ENCODE results near the gene L1TD1.
"Not testable (repeated sequence)": the region's sequence is repeated elsewhere in the genome, so short reads cannot be mapped to it uniquely, and the experiment has no call there.

Gene L1TD1

GRCh38 chr1:62240651-62241370, 46.2 kb downstream of the L1TD1 start:
- Histone ChIP-seq H3K79me2 (ENCODE audit: control insufficient read depth, low read length) (no peaks in the 10 kb centered on the region), H3K4me3 (ENCODE audit: low read length) (no peak overlapping the region), H3K9me2 (replicated peaks; ENCODE audit: control insufficient read depth, low read length) (no peaks in the 10 kb centered on the region), H3K9me3 (ENCODE audit: control insufficient read depth, insufficient read depth, low read length) (no peaks in the 10 kb centered on the region), H3K4me2 (ENCODE audit: low read length) (no peak overlapping the region), H3K27me3 (ENCODE audit: control insufficient read depth, low read length) (no peaks in the 10 kb centered on the region), H3K36me3 (ENCODE audit: control insufficient read depth, low read length) (no peaks in the 10 kb centered on the region), H3F3A (ENCODE audit: control insufficient read depth, insufficient read depth) (no peaks in the 10 kb centered on the region), H3K4me1 (ENCODE audit: control insufficient read depth, low read length) (no peaks in the 10 kb centered on the region), H4K20me1 (ENCODE audit: control insufficient read depth, insufficient read depth, low read depth, low read length) (no peaks in the 10 kb centered on the region), H3K27ac (ENCODE audit: low read depth, low read length) (no peak overlapping the region)
- TF ChIP-seq CTCF (IDR thresholded peaks at IDR 0.05; ENCODE audit: low read depth, low read length, poor library complexity, severe bottlenecking): no peak
- no peak for TF ChIP-seq EZH2phosphoT487 (IDR thresholded peaks at IDR 0.05; ENCODE audit: borderline replicate concordance, low read length)

GRCh38 chr1:62241371-62242131, 46.9 kb downstream of the L1TD1 start:
- no peaks in the 10 kb centered on the region for H3K79me2 ChIP-seq (ENCODE audit: control insufficient read depth, low read length)
- no peaks in the 10 kb centered on the region for H3K9me2 ChIP-seq (replicated peaks; ENCODE audit: control insufficient read depth, low read length)
- no peak overlapping the region for H3K4me3 ChIP-seq (ENCODE audit: low read length)
- H3K9me3 ChIP-seq (ENCODE audit: control insufficient read depth, insufficient read depth, low read length): no peaks in the 10 kb centered on the region
- no peaks in the 10 kb centered on the region for H3K4me1 ChIP-seq (ENCODE audit: control insufficient read depth, low read length)
- TF ChIP-seq CTCF (IDR thresholded peaks at IDR 0.05; ENCODE audit: low read depth, low read length, poor library complexity, severe bottlenecking) (no peak), EZH2phosphoT487 (IDR thresholded peaks at IDR 0.05; ENCODE audit: borderline replicate concordance, low read length) (no peak)
- H3K36me3 ChIP-seq (ENCODE audit: control insufficient read depth, low read length): no peaks in the 10 kb centered on the region
- H3K27ac ChIP-seq (ENCODE audit: low read depth, low read length): no peak overlapping the region
- H4K20me1 ChIP-seq (ENCODE audit: control insufficient read depth, insufficient read depth, low read depth, low read length): no peaks in the 10 kb centered on the region
- no peaks in the 10 kb centered on the region for H3K27me3 ChIP-seq (ENCODE audit: control insufficient read depth, low read length)
- no peaks in the 10 kb centered on the region for H3F3A ChIP-seq (ENCODE audit: control insufficient read depth, insufficient read depth)
- no peak overlapping the region for H3K4me2 ChIP-seq (ENCODE audit: low read length)

- H3K4me1 ChIP-seq (ENCODE audit: control insufficient read depth, low read length); H3K4me3 ChIP-seq (ENCODE audit: low read length); H3K4me2 ChIP-seq (ENCODE audit: low read length); H3K27ac ChIP-seq (ENCODE audit: low read depth, low read length); H4K20me1 ChIP-seq (ENCODE audit: control insufficient read depth, insufficient read depth, low read depth, low read length); H3F3A ChIP-seq (ENCODE audit: control insufficient read depth, insufficient read depth); H3K9me2 ChIP-seq (replicated peaks; ENCODE audit: control insufficient read depth, low read length); H3K9me3 ChIP-seq (ENCODE audit: control insufficient read depth, insufficient read depth, low read length); H3K79me2 ChIP-seq (ENCODE audit: control insufficient read depth, low read length); H3K27me3 ChIP-seq (ENCODE audit: control insufficient read depth, low read length); H3K36me3 ChIP-seq (ENCODE audit: control insufficient read depth, low read length): not testable (repeated sequence)
These were observed 49.7 kb downstream of the L1TD1 start for GRCh38 chr1:62244380-62244779.

GRCh38 chr1:62245201-62245600, 50.6 kb downstream of the L1TD1 start:
- H3K27me3 ChIP-seq (ENCODE audit: control insufficient read depth, low read length): no peaks in the 10 kb centered on the region
- H3K4me3 ChIP-seq (ENCODE audit: low read length): no peak overlapping the region
- H3K27ac ChIP-seq (ENCODE audit: low read depth, low read length): no peak overlapping the region
- no peaks in the 10 kb centered on the region for H3K9me2 ChIP-seq (replicated peaks; ENCODE audit: control insufficient read depth, low read length)
- H3F3A ChIP-seq (ENCODE audit: control insufficient read depth, insufficient read depth): no peaks in the 10 kb centered on the region
- no peaks in the 10 kb centered on the region for H3K36me3 ChIP-seq (ENCODE audit: control insufficient read depth, low read length)
- H3K9me3 ChIP-seq (ENCODE audit: control insufficient read depth, insufficient read depth, low read length): no peaks in the 10 kb centered on the region
- TF ChIP-seq EZH2phosphoT487 (IDR thresholded peaks at IDR 0.05; ENCODE audit: borderline replicate concordance, low read length): no peak
- no peak for TF ChIP-seq CTCF (IDR thresholded peaks at IDR 0.05; ENCODE audit: low read depth, low read length, poor library complexity, severe bottlenecking)
- H3K79me2 ChIP-seq (ENCODE audit: control insufficient read depth, low read length): no peaks in the 10 kb centered on the region
- no peak overlapping the region for H3K4me2 ChIP-seq (ENCODE audit: low read length)
- no peaks in the 10 kb centered on the region for H3K4me1 ChIP-seq (ENCODE audit: control insufficient read depth, low read length)
- no peaks in the 10 kb centered on the region for H4K20me1 ChIP-seq (ENCODE audit: control insufficient read depth, insufficient read depth, low read depth, low read length)

Measured in DOHH2 (cell line).